GM19397 (cell line): ENCODE results near the gene TMEM30A.

Source experiments
- ATAC-seq: cut with Tn5 transposase; IDR thresholded peaks from one replicate; pipeline ENCODE4 v1.9.1; 2021; ENCODE audit warnings: mild to moderate bottlenecking, moderate library complexity; ENCODE audit not compliant: unreplicated experiment

TMEM30A gene

DNA sequence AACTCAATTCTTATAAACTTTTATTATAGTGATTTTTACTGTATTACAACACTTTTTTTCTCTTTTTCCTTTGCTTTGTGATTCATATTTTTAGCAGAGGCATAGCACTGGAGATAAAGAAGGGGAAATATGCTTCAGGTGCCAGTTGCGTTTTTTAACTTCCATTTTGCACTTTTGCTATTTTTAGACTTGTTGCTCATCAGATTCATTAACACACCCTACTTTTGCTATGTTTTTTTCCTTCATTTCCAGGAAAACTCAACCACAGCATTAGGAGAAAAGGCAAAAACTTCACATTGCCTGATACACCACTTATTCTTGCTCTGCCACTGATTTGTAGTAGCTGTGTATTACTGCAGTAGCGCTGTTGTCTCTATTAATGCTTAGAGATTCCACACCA, 8.0 kb upstream of the TMEM30A start:
- no peak for ATAC-seq

DNA sequence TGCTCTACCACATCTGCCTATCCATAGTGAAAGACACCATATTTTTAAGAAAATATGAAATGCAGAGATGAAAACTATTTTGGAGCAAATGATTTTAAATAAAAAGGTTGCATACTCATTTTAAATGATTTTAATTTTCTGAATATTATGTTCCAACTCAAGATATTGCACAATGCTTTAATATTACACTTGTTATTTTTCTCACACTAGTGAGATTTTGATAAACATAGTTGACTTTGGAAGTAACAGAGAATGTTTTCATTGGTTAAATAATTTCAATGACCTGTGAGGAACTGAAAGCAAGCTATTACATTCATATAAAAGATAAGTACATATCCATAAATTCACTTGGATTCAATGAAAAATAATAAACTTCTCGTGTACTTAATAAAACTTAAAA, 7.2 kb upstream of the TMEM30A start:
- ATAC-seq: no peak

DNA sequence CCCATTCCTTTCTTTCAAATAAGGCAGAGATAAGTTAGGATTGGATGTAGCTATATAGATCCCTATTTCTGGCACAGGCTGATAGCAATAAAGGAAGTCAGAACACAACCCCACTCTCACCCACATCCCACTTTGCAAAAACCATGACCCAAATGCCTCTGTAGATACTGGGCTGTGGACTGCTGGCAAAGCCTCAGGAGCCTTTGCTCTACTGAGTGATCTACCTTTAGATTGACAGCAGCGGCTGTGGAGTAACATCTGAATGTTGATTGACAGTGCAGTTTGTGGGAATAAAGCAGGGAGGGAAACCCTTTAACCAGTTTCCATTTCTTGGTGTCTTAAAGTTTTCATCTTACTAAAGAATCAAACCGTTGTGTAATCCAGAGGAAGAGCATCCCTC, 6.7 kb upstream of the TMEM30A start:
- no peak for ATAC-seq

DNA sequence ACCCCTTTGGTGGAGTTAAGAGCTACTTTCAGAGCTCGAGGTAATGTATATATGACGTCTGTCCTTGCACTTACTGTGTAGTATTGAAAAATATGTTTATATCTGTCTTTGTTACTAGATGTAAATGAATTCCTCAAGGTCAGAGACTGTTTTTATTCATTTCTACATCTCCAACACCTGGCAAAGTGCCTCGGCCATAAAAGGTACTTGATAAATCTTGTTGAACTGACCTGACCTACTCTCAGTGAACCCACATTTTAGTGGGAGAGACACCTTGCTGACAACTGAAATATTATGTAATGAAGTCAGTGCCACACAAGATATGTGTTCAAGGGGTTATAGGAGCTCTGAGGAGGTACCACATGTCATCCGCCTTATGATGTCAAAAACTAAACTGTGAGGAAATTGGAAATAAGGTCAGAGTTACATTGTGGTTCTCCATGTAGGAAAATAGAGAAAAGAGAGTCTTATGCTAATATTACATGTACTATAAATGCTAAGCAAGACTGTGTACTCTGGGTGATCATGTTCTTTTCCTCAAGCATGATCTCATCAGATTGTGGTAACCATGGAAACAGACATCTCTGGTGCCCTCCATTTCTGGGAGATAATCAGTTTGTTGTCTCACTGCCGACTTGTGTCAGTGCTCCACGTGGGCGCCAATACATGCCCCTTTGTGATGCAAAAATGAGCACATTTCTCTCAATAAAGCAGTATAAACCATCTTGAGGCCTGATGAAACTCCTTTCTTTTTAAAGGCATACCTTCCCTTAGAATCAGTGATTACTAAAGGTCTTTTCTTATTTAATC, 5.7 kb upstream of the TMEM30A start:
- ATAC-seq: no peak

DNA sequence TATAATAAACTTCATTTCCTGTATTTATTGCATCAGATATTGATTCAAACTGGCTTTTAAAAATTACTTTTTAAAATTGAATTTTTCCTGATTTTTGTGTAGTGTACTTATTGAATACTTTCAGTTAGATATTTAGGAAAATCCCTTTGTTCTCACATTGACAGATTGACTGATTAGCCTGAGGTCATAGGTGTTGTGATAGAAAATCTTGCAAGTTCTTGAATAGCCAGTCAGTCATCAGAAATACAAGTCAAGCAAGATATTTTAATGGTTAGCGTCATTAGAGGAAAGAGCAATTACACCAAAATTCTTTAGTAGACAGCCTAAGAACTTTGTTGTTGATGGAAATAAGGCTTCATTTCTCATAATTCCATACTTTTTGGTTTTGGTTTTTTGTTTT, 3.4 kb upstream of the TMEM30A start:
- no peak for ATAC-seq

DNA sequence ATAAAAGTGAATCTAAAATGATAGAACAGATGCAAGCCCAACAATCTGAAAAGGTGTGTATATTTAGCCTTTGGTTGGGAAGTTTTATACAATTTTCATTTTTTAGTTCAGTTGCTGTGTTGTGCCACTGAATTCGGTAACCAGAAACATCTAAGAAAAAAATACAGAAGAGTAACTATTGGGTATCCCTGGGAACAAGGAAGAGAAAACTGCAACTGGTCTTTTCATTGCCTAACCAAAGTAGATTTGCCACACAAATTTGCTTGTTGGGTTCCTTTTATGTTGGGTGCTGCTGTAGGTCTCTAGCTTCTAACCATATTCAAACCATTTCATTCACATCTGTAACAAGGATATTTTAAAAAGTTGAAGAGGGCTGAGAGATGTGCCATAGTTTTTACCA, 2.8 kb upstream of the TMEM30A start:
- no peak for ATAC-seq

DNA sequence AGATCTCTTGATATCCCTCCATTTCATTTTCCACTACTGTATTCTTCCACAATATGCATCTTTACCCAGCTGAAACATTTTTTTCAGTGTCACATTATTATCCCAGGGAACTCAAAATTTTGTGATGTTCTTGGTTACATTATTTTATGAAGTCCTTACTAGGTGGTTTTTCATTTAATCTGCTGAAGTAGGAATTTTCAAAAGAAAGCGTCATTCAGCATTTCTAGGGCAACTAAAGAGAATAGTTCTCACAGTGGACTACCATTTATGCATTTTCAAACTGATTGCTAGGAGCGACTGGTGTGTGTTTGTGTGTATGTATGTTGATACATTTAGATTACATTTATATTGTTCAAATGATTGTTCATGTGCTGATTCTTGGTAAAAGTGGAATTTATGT, 2.4 kb upstream of the TMEM30A start:
- no peak for ATAC-seq

DNA sequence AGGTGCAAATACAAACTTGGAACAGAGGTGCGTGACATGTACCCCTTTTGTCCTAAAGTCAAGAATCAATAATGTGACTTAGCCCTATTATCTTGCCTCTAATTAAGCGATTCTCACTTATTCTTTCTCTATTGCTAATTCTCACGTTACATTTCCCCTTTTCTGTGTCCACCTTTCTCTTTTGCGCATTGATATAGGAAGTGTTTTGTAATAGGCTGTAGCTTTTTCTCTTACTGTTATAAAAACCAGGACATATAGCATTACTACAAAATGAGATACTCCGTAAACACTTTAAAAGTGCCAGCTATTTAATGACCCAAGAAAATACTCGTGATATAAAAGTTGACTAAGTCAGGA, 669 bp upstream of the TMEM30A start:
- no peak for ATAC-seq

DNA sequence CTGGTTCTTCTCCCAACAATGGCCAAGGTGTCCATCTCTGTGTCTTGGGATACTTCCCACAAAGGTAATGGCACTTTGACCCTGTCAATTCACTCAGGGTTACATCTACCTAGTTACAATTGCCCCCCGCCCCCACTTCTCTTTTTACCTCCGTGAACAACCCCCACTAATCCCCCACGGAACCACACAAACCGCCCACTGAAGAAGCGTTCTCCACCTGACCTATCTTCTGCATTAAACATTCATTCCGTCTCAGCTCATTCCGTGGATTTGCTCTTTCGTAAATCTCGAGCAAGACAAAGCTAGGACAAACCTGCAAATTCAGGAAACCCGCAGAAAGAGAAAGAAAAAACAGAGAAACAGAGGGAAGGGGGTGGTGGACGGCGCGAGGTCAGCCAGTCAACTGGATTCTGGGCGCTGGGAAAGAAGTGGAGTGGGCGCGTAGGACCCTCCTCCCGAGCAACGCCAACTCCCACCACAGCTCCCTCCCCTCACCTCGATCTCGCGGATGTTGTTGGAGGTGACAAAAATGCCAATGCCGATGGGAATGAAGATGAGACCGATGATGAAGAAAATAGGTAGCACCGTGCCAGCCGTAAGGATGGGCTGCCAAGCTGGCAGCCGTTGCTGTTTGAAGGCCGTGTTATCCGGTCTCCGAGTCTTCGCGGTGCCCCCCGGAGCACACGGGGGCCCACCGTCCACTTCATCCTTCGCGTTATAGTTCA, 523 bp downstream of the TMEM30A start:
- no peak for ATAC-seq

DNA sequence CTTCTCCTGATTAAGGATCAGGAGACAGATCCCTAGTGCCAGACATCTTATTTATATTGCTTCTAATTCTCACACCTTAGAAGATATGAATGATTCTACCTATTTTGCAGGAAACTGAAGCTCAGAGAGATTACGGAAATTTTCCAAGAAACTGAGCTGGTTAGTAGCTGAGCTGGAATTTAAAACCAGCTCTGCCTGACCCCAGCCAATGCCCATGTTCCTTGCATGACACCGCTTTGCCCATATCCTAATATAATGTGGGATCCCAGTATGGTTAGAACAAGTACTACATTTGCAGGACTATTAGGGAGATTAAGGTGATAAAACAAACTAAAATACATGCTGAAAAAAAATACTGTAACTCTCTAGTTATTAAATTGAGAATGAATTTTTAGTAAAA, 1.9 kb downstream of the TMEM30A start:
- ATAC-seq: no peak

DNA sequence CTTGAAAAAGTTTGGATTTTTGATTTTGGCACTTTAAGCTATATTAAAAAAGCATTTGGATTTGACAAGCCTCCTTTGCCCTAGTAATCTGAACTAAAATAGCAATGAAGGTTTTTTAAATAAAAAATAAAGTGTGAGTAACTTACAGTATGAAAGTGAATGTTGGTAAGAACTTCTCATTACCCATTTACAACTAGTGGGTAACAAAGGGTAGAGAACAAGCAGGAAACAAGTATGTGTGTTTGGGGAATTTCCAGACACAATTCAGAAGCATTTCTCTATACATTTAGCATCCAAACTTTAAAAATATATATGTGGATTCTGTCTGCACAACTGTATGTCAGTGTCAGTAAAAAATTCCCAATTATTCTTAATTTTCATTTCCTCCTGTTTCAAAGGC, 2.9 kb downstream of the TMEM30A start:
- no peak for ATAC-seq

DNA sequence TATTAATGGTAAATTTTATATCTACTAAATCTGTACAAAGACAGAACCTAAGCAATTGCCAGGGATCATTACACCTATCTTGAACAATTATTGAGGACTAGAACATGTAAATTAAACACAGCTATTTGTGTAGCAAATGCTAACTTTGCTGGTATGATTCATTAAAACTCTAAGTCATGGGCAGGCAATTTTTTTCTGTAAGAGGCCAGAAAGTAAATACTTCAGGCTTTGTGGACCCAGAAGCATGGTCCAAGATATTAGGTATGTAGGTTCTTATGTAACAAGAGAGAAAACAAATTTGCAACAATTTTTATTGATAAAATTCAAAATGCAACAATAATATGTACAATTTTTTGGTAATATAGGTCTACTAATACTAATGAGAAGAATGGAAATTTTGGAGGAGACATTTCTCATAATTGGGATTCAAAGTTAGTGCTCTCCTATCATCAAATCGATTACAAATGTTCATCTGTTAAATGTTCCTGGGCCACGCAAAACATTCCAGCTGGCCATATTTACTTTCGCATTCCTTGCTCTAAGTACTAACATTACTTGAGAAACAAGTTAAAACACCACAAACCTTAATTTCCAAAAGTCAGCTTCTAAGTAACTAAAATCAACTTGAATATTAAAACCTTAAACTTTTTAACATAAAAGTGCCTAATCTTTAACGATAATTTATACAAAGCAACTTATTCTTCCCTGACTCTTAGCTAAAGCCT, 4.3 kb downstream of the TMEM30A start:
- ATAC-seq: no peak

DNA sequence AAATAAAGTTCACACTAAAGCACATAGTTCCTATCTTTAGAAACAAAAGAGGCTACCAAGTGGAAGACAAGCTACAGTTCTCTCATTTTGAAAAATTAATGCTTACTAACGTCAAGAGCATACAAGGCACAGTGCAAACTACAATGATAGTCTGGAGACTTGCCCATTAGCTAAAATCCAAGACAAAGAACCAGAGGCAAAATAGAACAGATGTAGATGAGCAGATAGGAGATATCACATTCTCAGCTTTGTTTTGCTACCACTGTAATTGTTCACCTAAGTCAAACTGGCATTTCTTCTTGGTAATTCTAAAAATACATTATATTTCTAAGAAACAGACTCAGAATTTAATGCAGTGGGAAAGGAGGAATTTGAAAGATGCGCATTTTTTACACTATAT, 5.2 kb downstream of the TMEM30A start:
- ATAC-seq: no peak

DNA sequence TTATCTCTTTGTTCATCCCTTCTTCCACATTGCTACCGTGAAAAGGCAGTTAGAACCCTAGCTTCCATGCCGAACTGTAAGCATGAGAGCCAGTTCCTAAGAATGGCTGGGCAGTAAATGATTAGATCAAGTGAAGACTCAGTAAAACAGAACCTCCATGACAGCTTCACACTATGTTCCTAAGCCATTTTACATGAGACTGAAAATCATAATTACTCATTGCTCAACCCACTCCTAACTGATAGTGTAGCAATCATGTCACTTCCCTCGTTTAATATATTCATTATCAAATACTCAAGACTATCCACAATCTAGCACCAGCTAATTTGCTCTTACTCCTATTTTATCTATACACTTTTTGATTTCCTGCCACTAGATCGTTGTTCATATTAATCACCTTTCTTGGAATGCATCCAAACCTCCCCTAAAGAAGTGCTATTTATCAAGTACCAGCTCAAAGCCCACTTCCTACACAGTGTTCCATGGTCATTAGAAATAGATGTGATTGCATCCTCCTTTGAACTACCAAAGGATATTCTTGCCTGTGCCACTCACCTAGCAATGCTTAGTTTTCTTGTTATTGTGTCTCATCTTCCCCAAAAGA, 6.0 kb downstream of the TMEM30A start:
- no peak for ATAC-seq

DNA sequence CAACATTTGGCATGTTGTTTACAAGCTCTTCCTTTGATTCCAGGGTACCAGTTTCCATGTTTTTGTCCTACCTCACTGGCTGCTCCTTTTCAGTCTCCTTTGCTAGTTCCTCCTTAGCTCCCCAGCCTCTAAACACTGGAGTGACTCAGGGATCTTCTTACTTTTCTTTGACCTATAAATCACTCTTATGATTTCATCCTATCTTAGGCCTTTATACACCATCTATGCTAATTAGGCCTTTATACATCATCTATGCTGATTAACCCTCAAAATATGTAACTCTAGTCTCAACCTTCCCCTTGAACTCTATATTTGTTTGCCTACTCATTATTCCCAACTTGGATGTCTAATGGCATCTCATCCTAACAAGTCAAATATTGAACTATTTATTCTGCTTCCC, 9.5 kb downstream of the TMEM30A start:
- ATAC-seq: no peak

DNA sequence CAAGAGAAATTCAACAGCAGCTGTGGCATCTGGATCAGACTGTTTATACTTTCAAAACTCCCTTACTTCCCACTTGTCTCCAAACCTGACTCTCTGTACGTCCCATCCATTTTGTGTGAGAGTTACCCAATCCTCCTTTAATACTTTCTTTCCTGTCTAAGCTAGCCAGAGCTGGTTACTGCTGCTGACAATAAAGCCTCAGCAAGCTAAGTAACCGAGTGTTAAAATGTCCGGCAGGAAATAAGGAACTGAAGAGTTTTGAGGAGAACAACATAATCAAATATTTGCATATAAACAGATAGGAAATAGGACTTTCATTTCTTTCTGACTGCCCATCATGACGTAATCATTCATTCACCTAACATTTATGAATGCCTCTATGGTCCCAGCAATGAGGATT, 11.6 kb downstream of the TMEM30A start:
- ATAC-seq: no peak

DNA sequence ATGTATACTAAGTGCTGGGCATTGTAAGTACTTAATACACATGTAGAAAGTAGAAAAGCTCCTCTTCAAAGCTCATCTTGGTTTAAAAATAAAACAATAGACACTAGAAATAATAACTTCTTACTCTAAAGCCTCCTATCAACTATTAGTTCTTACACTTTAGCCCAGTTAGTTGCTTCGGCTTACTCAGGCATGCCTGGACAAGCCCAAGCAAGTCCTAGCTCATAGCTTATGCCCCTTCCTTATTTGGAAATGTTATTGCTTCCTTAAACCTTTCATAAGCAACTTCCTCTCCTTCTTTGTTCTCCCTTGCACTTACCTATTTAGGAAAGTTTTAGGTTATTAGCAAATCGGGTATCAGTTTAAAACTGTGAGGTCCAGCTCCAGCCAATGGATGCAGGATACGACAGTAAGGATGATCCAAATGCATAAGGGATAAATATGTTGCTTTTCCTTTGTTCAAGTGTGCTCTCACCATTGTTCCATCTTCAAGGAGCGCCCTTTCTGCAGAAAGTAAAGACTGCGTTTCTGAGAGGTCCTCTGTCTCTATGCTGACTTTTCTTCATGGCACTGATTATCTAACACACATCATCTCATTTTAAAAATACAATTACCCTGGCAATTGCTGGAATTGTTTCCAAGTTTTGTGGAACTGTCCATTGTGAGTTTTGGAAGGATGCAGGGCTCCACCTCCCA, 12.3 kb downstream of the TMEM30A start:
- no peak for ATAC-seq

DNA sequence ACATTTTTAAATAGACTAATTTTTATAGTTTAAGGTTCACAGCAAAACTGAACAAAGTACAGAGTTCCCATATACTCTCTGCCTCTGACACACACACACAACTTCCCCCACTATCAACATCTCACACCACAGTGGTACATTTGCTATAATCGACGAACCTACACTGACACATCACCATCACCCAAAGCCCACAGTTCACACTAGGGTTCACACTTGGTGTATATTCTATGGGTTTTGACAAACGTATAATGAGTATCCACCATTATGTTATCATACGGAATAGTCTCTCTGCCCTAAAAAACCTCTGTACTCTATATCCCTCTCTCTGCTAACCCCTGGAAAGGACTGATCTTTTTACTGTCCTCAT, 15.6 kb downstream of the TMEM30A start:
- ATAC-seq: no peak

DNA sequence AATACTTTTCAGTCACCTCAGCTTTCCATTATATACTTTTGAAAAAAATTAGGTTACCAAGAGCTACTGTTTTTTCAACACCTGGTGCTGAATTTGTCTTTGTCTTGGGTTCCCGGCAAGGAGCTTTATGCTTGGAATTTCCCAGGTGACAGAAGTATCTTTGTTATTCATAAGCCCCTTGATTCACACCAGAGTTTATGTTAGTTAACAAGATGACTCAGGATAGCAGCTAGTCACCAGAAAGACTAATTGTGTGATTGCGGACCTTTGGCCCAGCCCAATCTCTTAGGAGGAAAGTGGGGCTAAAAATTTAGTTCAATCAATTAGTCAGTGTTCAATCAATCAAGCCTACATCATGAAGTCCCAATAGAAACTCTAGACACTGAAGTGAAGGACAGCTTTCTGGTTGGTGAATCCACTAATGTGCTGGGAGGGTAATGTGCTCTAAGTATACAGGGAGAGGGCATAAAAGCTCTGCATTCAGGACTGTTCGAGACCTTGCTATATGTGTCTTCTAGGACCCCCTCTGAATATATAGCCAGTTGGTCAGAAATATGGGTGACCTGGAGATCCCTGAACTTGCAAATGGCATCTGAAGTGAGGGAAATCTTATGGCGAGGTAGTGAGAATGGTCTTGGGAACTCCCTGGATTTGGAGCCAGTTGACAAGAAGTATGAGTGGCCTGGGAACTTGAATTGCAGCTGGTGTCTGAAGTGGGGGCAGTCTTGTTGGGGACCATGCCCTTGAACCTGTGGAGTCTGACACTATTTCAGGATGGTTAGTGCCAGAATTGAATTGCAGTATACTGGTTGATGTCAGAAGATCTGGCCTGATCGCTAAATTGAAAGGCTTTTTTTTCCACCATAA, 16.2 kb downstream of the TMEM30A start:
- no peak for ATAC-seq

DNA sequence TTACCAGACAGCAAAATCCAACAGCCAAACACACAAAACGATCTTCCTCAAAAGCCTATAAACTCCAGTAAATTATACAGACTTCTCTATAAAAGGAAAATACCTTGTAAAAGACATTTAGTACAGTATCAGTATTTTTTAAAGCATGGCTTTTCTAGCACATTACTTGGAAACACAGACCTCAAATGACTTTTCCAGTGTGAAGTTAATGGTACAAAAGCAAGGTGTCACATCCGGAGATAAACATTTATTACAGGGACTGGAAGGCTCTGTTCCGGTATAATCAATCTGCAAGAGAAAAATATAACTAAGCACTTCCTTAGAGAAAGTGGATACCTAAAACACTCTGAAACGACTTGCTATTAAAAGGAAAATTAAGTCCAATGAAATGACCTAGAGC, 17.1 kb downstream of the TMEM30A start:
- no peak for ATAC-seq
